HepG2 (cell line): ENCODE measurements around the gene LRPPRC. TPM values are rescaled to one million over a fixed set of nuclear protein-coding genes. Genes with fewer than 3 reads are reported as not detected.

Experiments used
- MEIS1 ChIP-seq: sonication (generic); formaldehyde crosslinking; IDR thresholded peaks from 2 replicates; pipeline ENCODE4 v1.9.0; 2021; ENCODE audit warnings: mild to moderate bottlenecking, missing genetic modification reagents, moderate library complexity, borderline replicate concordance
- PAF1 ChIP-seq: IDR thresholded peaks from 2 replicates; pipeline ENCODE4 v1.6.1; 2016; ENCODE audit warnings: missing genetic modification reagents, missing compliant biosample characterization
- RARG ChIP-seq: sonication (generic); formaldehyde crosslinking; IDR thresholded peaks from 2 replicates; pipeline ENCODE4 v1.4.0; 2020; ENCODE audit warnings: low read depth, mild to moderate bottlenecking, missing genetic modification reagents
- SMARCE1 ChIP-seq: fragments of 450-650 bp; IDR thresholded peaks from 2 replicates; pipeline ENCODE4 v1.6.1; 2017; ENCODE audit warnings: borderline replicate concordance
- SP4 ChIP-seq: sonication (generic); formaldehyde crosslinking; IDR thresholded peaks from 2 replicates; pipeline ENCODE4 v1.8.1; 2023; ENCODE audit warnings: mild to moderate bottlenecking, missing genetic modification reagents
- SRY ChIP-seq: sonication (generic); formaldehyde crosslinking; IDR thresholded peaks from 2 replicates; pipeline ENCODE4 v1.8.0; 2022; ENCODE audit warnings: mild to moderate bottlenecking, missing genetic modification reagents
- SYNCRIP ChIP-seq: fragments of 200-400 bp; formaldehyde crosslinking; IDR thresholded peaks from 2 replicates; pipeline ENCODE4 v1.6.1; 2018; ENCODE audit warnings: mild to moderate bottlenecking, low read depth, low read length; ENCODE audit not compliant: insufficient read depth
- ZBTB7B ChIP-seq: sonication (generic); formaldehyde crosslinking; IDR thresholded peaks from 2 replicates; pipeline ENCODE4 v1.4.0; 2020; ENCODE audit warnings: missing genetic modification reagents
- ZFP36L1 ChIP-seq: sonication (generic); formaldehyde crosslinking; IDR thresholded peaks from 2 replicates; pipeline ENCODE4 v1.8.0; 2022; ENCODE audit warnings: mild to moderate bottlenecking, missing genetic modification reagents, moderate library complexity
- ZNF552 ChIP-seq: sonication (generic); formaldehyde crosslinking; IDR thresholded peaks from 2 replicates; pipeline ENCODE4 v1.9.0; 2022; ENCODE audit warnings: missing genetic modification reagents, mild to moderate bottlenecking, borderline replicate concordance
- ZNF616 ChIP-seq: sonication (generic); formaldehyde crosslinking; IDR thresholded peaks from 2 replicates; pipeline ENCODE4 v1.5.0; 2020; ENCODE audit warnings: low read depth, mild to moderate bottlenecking, missing genetic modification reagents
- ZNF619 ChIP-seq: sonication (generic); formaldehyde crosslinking; IDR thresholded peaks from 2 replicates; pipeline ENCODE4 v1.4.0; 2020; ENCODE audit warnings: mild to moderate bottlenecking, missing genetic modification reagents
- ZNF629 ChIP-seq: sonication (generic); formaldehyde crosslinking; conservative IDR thresholded peaks from 2 replicates; pipeline ENCODE4 v1.5.0; 2020; ENCODE audit warnings: missing genetic modification reagents
- ZNF644 ChIP-seq: IDR thresholded peaks from 2 replicates; pipeline ENCODE4 v1.6.1; 2016; ENCODE audit warnings: low read depth
- ZNF678 ChIP-seq: sonication (generic); formaldehyde crosslinking; IDR thresholded peaks from 2 replicates; pipeline ENCODE4 v1.4.0; 2020; ENCODE audit warnings: mild to moderate bottlenecking, missing genetic modification reagents
- ZSCAN29 ChIP-seq: sonication (generic); formaldehyde crosslinking; conservative IDR thresholded peaks from 2 replicates; pipeline ENCODE4 v1.4.0; 2020; ENCODE audit warnings: mild to moderate bottlenecking, missing genetic modification reagents
- polyA plus RNA-seq, 8 experiments: library from polyadenylated mRNA; depleted of rRNA in 3 of 8; stranded (reverse) in 7 of 8; unstranded in 1 of 8; fragments of >200 nt; fragmentation: Illumina TruSeq in 4 of 8; extraction: Trizol in 4 of 8; gene quantifications; 2 replicates each; pipeline versions ENCODE4 v1.2.1 to v1.2.3, GENCODE V29; 2011 to 2016; ENCODE audit warnings: low read depth in 4 of 8, missing spikeins in 1 of 8, mixed read lengths in 1 of 8; ENCODE audit not compliant: insufficient read depth in 1 of 8
- total RNA-seq, 5 experiments: library from RNA; depleted of rRNA; stranded (reverse); fragments of >200 nt; fragmentation: Illumina TruSeq; extraction: Trizol; gene quantifications; 2 replicates each; pipeline ENCODE4 v1.2.3, GENCODE V29; 2016; ENCODE audit warnings: low read depth in 1 of 5
- TF ChIP-seq, protein P1 (sequence below): sonication (generic); formaldehyde crosslinking; IDR thresholded peaks from 2 replicates; pipeline ENCODE4 v1.9.0; 2021; ENCODE audit warnings: missing genetic modification reagents, borderline replicate concordance
- TF ChIP-seq, protein P2 (sequence below): sonication (generic); formaldehyde crosslinking; IDR thresholded peaks from 2 replicates; pipeline ENCODE4 v1.5.1; 2020; ENCODE audit warnings: missing genetic modification reagents, mild to moderate bottlenecking, borderline replicate concordance
- TF ChIP-seq, protein P3 (sequence below): IDR thresholded peaks from 2 replicates; pipeline ENCODE4 v1.6.1; 2012; ENCODE audit warnings: inconsistent platforms
- TF ChIP-seq, protein P4 (sequence below): sonication (generic); formaldehyde crosslinking; IDR thresholded peaks from 2 replicates; pipeline ENCODE4 v1.8.1; 2023; ENCODE audit warnings: missing genetic modification reagents, mild to moderate bottlenecking, borderline replicate concordance
- TF ChIP-seq, protein P5 (sequence below), 2 experiments: fragments of 450-650 bp in 1 of 2; sonication (generic) in 1 of 2; formaldehyde crosslinking; IDR thresholded peaks; 2 replicates each; pipeline versions ENCODE4 v1.5.0 to v1.8.0; 2020 to 2022; ENCODE audit warnings: mild to moderate bottlenecking in 1 of 2, missing genetic modification reagents in 1 of 2
- TF ChIP-seq, protein P6 (sequence below): IDR thresholded peaks from 2 replicates; pipeline ENCODE4 v1.6.1; 2016; ENCODE audit warnings: missing biosample characterization, missing genetic modification reagents, low read depth

LRPPRC gene
- total and polyA plus RNA-seq, 2 of the 13 experiments (the other 11 are each of a cell fraction or from before 2014, with no cell fraction given) = 117 to 167 TPM

DNA sequence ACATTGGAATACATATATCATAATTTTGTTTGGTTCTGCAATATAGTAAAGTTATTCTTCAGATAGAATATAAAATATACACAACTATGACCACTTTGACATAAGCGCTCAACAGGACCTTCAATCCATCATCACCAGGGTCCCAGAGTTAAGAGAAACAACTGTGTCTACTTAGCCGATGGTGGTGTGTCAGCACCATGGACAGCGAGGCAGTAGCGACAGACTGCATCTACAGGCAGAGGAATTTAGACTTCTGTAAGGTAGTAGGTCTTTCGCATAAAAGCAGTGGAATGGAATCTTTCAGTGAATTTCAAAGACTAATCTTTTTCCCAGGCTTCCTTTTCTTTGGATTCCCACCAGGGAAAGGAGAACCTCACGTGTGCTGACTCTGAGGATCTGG is 20.5 kb upstream of the LRPPRC start (continued):
- TF ChIP-seq SP4 = peak; percentile 47; the same call in 1 of the 2 replicates
- TF ChIP-seq, protein P1, sequence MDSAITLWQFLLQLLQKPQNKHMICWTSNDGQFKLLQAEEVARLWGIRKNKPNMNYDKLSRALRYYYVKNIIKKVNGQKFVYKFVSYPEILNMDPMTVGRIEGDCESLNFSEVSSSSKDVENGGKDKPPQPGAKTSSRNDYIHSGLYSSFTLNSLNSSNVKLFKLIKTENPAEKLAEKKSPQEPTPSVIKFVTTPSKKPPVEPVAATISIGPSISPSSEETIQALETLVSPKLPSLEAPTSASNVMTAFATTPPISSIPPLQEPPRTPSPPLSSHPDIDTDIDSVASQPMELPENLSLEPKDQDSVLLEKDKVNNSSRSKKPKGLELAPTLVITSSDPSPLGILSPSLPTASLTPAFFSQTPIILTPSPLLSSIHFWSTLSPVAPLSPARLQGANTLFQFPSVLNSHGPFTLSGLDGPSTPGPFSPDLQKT (CRISPR knock-in tag) = no peak
- no peak for TF ChIP-seq SYNCRIP
- TF ChIP-seq ZNF619 = no peak
- TF ChIP-seq, protein P2, sequence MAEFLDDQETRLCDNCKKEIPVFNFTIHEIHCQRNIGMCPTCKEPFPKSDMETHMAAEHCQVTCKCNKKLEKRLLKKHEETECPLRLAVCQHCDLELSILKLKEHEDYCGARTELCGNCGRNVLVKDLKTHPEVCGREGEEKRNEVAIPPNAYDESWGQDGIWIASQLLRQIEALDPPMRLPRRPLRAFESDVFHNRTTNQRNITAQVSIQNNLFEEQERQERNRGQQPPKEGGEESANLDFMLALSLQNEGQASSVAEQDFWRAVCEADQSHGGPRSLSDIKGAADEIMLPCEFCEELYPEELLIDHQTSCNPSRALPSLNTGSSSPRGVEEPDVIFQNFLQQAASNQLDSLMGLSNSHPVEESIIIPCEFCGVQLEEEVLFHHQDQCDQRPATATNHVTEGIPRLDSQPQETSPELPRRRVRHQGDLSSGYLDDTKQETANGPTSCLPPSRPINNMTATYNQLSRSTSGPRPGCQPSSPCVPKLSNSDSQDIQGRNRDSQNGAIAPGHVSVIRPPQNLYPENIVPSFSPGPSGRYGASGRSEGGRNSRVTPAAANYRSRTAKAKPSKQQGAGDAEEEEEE (CRISPR knock-in tag) = no peak
- no peak for TF ChIP-seq PAF1 (CRISPR knock-in tag)
- TF ChIP-seq ZSCAN29 (CRISPR knock-in tag) = no peak
- TF ChIP-seq ZNF678 (CRISPR knock-in tag) = no peak; the same call in 1 of the 2 replicates
- TF ChIP-seq ZNF644 = no peak
- TF ChIP-seq RARG (CRISPR knock-in tag) = no peak
- no peak for TF ChIP-seq SMARCE1
- TF ChIP-seq ZFP36L1 (CRISPR knock-in tag) = 0 out of 2 replicates have a peak, but pooled peaks have one; percentile 51
- TF ChIP-seq SRY (CRISPR knock-in tag) = peak; percentile 95; the same call in 1 of the 2 replicates
- TF ChIP-seq, protein P3, sequence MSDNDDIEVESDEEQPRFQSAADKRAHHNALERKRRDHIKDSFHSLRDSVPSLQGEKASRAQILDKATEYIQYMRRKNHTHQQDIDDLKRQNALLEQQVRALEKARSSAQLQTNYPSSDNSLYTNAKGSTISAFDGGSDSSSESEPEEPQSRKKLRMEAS = no peak
- TF ChIP-seq, protein P4, sequence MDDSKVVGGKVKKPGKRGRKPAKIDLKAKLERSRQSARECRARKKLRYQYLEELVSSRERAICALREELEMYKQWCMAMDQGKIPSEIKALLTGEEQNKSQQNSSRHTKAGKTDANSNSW (CRISPR knock-in tag) = no peak
- TF ChIP-seq ZNF616 (CRISPR knock-in tag) = no peak; the same call in 1 of the 2 replicates
- TF ChIP-seq ZNF629 (CRISPR knock-in tag) = no peak
- 0 out of 2 replicates have a peak, but pooled peaks have one; percentile 53 for TF ChIP-seq MEIS1 (CRISPR knock-in tag)
- 0 out of 2 replicates have a peak, but pooled peaks have one; percentile 51 for TF ChIP-seq ZBTB7B (CRISPR knock-in tag)
- TF ChIP-seq, protein P5, sequence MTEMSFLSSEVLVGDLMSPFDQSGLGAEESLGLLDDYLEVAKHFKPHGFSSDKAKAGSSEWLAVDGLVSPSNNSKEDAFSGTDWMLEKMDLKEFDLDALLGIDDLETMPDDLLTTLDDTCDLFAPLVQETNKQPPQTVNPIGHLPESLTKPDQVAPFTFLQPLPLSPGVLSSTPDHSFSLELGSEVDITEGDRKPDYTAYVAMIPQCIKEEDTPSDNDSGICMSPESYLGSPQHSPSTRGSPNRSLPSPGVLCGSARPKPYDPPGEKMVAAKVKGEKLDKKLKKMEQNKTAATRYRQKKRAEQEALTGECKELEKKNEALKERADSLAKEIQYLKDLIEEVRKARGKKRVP (CRISPR knock-in tag; IDR thresholded peaks at IDR 0.05) = no peak
- TF ChIP-seq ZNF552 (CRISPR knock-in tag) = no peak
- TF ChIP-seq, protein P6, sequence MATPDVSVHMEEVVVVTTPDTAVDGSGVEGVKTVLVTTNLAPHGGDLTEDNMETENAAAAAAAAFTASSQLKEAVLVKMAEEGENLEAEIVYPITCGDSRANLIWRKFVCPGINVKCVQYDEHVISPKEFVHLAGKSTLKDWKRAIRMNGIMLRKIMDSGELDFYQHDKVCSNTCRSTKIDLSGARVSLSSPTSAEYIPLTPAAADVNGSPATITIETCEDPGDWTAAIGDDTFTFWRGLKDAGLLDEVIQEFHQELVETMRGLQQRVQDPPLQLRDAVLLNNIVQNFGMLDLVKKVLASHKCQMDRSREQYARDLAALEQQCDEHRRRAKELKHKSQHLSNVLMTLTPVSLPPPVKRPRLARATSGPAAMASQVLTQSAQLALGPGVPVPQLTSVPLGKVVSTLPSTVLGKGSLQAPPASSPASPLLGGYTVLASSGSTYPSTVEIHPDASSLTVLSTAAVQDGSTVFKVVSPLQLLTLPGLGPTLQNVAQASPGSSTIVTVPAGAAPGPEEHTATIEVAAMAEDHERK (CRISPR knock-in tag) = no peak
